Omental fat pad (tissue), 4 donors: ENCODE data around the gene UST. TPM values are rescaled to one million over a fixed set of nuclear protein-coding genes. Genes with fewer than 3 reads are reported as not detected.

Source experiments
- ATAC-seq: fragments of 150-250 bp; one replicate; pipeline ENCODE4 v1.9.1; 2016; ENCODE audit warnings: mild to moderate bottlenecking, moderate library complexity; ENCODE audit not compliant: low FRiP score
- DNase-seq: peaks from one replicate; pipeline ENCODE4 v3.0.0-alpha.2; 2019; ENCODE audit warnings: low spot score
- CTCF ChIP-seq, 3 donors: fragments of 450-650 bp; IDR thresholded peaks; one replicate each; pipeline ENCODE4 v1.5.1; 2016 to 2017; ENCODE audit warnings: antibody characterized with exemption in 3 of 3, mild to moderate bottlenecking in 3 of 3, moderate library complexity in 2 of 3
- total RNA-seq, 4 donors: library from RNA; depleted of rRNA; stranded (reverse); fragments of >200 nt; gene quantifications; one replicate each; pipeline ENCODE4 v1.1.0, GENCODE V29; 2016

UST gene
- total RNA-seq, 4 donors from 2014 or later: 9.2 to 20.8 (median 15.0) TPM

GRCh38 chr6:149013586-149014344 lies 266.9 kb downstream of the UST start:
- peak; percentile 73 for ATAC-seq
- no peak for TF ChIP-seq CTCF (IDR thresholded peaks at IDR 0.05)

GRCh38 chr6:149014631-149015534 lies 268.1 kb downstream of the UST start:
- ATAC-seq (peak; percentile 29), DNase-seq (no peak)
- no peak for TF ChIP-seq CTCF (IDR thresholded peaks at IDR 0.05)

More at GRCh38 chr6:149013586-149014344, 266.9 kb downstream of the UST start:
- DNase-seq: no peak

GRCh38 chr6:149015535-149016525 lies 269.0 kb downstream of the UST start:
- ATAC-seq: no peak
- DNase-seq: no peak
- TF ChIP-seq CTCF (IDR thresholded peaks at IDR 0.05): no peak

- DNase-seq: no peak
- no peak for ATAC-seq
- no peak for TF ChIP-seq CTCF (IDR thresholded peaks at IDR 0.05)
Measured at GRCh38 chr6:149016716-149017115, 269.9 kb downstream of the UST start.

- TF ChIP-seq CTCF (IDR thresholded peaks at IDR 0.05): no peak
- ATAC-seq (no peak), DNase-seq (no peak)
Measured at GRCh38 chr6:149020319-149020718, 273.5 kb downstream of the UST start.

- no peak for TF ChIP-seq CTCF (IDR thresholded peaks at IDR 0.05)
- ATAC-seq: no peak
- DNase-seq: no peak
Measured at GRCh38 chr6:149024361-149024760, 277.5 kb downstream of the UST start.
